Calu3 (cell line): ENCODE data around the gene H2AZ2. TPM values are rescaled to one million over a fixed set of nuclear protein-coding genes. Genes with fewer than 3 reads are reported as not detected.
"Not testable (repeated sequence)": the region's sequence is repeated elsewhere in the genome, so short reads cannot be mapped to it uniquely, and the experiment has no call there.

Source experiments
- BruUV-seq: library from RNA; stranded (reverse); fragments of 400-500 nt; replicated peaks from 2 replicates; lab custom pipeline; 2021; lab: Mats Ljungman, UMichigan
- CTCF ChIA-PET: fragments of 300-600 bp; sonication (Branson Sonifier 250); formaldehyde crosslinking; loops from one replicate; lab custom pipeline; 2022; ENCODE audit warnings: antibody characterized with exemption; lab: Charles Lee
- DNase-seq: peaks from one replicate; pipeline ENCODE4 v3.0.0; 2022
- H3K27ac Mint-ChIP-seq: one replicate; pipeline ENCODE4 v1.8.0; 2022; ENCODE audit warnings: mixed read lengths; ENCODE audit not compliant: unreplicated experiment
- H3K27me3 Mint-ChIP-seq: one replicate; pipeline ENCODE4 v1.8.0; 2022; ENCODE audit warnings: mixed read lengths; ENCODE audit not compliant: unreplicated experiment
- H3K36me3 Mint-ChIP-seq: one replicate; pipeline ENCODE4 v1.8.0; 2022; ENCODE audit warnings: mild to moderate bottlenecking, moderate library complexity, mixed read lengths; ENCODE audit not compliant: insufficient read depth, unreplicated experiment
- H3K4me1 Mint-ChIP-seq: one replicate; pipeline ENCODE4 v1.8.0; 2022; ENCODE audit warnings: mild to moderate bottlenecking, low read depth, mixed read lengths; ENCODE audit not compliant: unreplicated experiment
- H3K4me3 Mint-ChIP-seq: one replicate; pipeline ENCODE4 v1.8.0; 2022; ENCODE audit warnings: mild to moderate bottlenecking, low read depth, moderate library complexity, mixed read lengths; ENCODE audit not compliant: unreplicated experiment
- H3K9me3 Mint-ChIP-seq: one replicate; pipeline ENCODE4 v1.8.0; 2022; ENCODE audit warnings: low read depth, mixed read lengths; ENCODE audit not compliant: unreplicated experiment
- intact Hi-C: fragments of 100-400 bp; cut with micrococcal nuclease; formaldehyde crosslinking; loops from one replicate; pipeline ENCODE4 v1.10.0; 2022; ENCODE audit not compliant: unreplicated experiment
- total RNA-seq: library from RNA; stranded (reverse); gene quantifications from 2 replicates; pipeline ENCODE4 v1.2.3, GENCODE V29; 2022
- TF ChIP-seq, protein P1 (sequence below): fragments of 200-600 bp; IDR thresholded peaks from one replicate; pipeline ENCODE4 v1.8.0; 2022; ENCODE audit warnings: antibody characterized with exemption; ENCODE audit not compliant: unreplicated experiment

H2AZ2 gene
- total RNA-seq, 1 experiment from 2014 or later, result 371 TPM

DNA sequence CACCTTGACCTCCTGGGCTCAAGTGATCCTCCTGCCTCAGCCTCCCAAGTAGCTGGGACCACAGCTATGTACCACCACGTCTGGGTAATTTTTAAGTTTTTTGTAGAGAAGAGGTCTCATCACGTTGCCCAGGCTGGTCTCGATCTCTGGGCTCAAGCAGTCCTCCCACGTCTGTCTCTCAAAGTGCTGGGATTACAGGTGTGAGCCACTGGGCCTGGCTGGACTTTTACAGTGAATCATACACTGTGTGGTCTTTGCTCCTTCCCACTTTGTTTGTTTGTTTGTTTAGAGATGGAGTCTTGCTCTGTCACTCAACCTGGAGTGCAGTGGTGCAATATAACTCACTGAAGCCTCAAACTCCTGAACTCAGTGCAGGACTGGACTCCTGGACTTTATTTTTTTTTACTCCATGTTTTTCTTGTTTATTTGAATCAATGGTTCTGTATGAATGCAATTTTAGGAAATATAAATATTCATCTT, 38.9 kb downstream of the H2AZ2 start:
- H3K36me3 Mint-ChIP-seq, result peaks cover 22% of the 10 kb centered on the region
- CTCF ChIA-PET, result no interaction called here
- H3K9me3 Mint-ChIP-seq, result no peaks in the 10 kb centered on the region
- no TSS peak for BruUV-seq
- H3K27ac Mint-ChIP-seq, result no peak overlapping the region
- intact Hi-C loops, result no loop called here
- H3K4me1 Mint-ChIP-seq, result no peaks in the 10 kb centered on the region
- no peaks in the 10 kb centered on the region for H3K27me3 Mint-ChIP-seq
- H3K4me3 Mint-ChIP-seq, result no peak overlapping the region
- TF ChIP-seq, protein P1, sequence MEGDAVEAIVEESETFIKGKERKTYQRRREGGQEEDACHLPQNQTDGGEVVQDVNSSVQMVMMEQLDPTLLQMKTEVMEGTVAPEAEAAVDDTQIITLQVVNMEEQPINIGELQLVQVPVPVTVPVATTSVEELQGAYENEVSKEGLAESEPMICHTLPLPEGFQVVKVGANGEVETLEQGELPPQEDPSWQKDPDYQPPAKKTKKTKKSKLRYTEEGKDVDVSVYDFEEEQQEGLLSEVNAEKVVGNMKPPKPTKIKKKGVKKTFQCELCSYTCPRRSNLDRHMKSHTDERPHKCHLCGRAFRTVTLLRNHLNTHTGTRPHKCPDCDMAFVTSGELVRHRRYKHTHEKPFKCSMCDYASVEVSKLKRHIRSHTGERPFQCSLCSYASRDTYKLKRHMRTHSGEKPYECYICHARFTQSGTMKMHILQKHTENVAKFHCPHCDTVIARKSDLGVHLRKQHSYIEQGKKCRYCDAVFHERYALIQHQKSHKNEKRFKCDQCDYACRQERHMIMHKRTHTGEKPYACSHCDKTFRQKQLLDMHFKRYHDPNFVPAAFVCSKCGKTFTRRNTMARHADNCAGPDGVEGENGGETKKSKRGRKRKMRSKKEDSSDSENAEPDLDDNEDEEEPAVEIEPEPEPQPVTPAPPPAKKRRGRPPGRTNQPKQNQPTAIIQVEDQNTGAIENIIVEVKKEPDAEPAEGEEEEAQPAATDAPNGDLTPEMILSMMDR, result no peak
- DNase-seq, result no peak

DNA sequence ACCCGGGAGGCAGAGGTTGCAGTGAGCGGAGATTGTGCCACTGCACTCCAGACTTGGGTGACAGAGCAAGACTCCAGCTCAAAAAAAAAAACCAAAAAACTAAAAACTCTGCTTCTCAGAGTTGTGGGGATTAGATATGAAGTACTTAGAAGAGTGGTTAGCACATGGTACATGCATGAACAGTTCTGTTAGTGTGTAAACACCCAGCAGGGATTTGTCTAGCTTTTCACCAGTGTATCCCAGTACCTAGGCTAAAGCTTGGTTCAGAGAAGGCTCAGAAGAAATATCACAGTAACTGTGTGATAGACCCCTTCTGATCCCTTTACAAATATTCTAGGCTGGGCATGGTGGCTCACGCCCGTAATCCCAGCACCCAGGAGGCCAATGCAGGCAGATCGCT, 41.9 kb downstream of the H2AZ2 start:
- TF ChIP-seq, protein P1, result no peak
- Mint-ChIP-seq H3K27me3 (no peaks in the 10 kb centered on the region), H3K9me3 (no peaks in the 10 kb centered on the region), H3K4me1 (peaks cover 10% of the 10 kb centered on the region), H3K36me3 (peaks cover 52% of the 10 kb centered on the region), H3K27ac (no peak overlapping the region), H3K4me3 (no peak overlapping the region)
- no peak for DNase-seq
- CTCF ChIA-PET, result interaction anchor here (0.6 kb wide), 2 partner anchors 18 to 277 kb away, joined by 4 to 8 read pairs; no protein-coding TSS in a partner anchor
- no TSS peak for BruUV-seq
- intact Hi-C loops, result no loop called here

DNA sequence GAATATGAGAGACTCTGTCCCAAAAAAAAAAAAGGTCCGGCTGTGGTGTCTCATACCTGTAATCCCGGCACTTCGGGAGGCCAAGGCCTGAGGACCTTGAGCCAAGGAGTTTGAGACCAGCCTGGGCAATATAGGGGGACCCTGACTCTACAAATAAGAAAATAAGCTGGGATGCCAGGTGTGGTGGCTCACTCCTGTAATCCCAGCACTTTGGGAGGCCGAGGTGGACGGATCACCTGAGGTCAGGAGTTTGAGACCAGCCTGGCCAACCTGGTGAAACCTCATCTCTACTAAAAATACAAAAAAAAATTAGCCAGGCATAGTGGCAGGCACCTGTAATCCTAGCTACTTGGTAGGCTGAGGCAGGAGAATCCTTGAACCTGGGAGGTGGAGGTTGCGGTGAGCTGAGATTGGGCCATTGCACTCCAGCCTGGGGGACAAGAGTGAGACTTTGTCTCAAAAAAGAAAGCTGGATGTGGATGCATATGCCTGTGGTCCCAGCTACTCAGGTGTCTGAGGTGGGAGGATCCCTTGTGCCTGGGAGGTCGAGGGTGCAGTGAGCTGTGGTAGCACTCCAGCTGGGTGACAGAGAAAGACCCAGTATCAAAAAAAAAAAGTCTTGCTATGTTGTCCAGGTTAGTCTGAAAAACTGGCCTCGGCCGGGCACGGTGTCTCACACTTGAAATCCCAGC, 43.9 kb downstream of the H2AZ2 start:
- H3K27ac Mint-ChIP-seq, result peak overlapping the region; percentile 52
- H3K4me1 Mint-ChIP-seq, result peaks cover 25% of the 10 kb centered on the region
- H3K9me3 Mint-ChIP-seq, DNase-seq, H3K27me3 Mint-ChIP-seq, BruUV-seq, H3K4me3 Mint-ChIP-seq, CTCF ChIA-PET: not testable (repeated sequence)
- intact Hi-C loops, result loop anchor here (5.0 kb wide), 1 partner anchor 33 kb away; no protein-coding TSS in a partner anchor
- H3K36me3 Mint-ChIP-seq, result peaks cover 72% of the 10 kb centered on the region

DNA sequence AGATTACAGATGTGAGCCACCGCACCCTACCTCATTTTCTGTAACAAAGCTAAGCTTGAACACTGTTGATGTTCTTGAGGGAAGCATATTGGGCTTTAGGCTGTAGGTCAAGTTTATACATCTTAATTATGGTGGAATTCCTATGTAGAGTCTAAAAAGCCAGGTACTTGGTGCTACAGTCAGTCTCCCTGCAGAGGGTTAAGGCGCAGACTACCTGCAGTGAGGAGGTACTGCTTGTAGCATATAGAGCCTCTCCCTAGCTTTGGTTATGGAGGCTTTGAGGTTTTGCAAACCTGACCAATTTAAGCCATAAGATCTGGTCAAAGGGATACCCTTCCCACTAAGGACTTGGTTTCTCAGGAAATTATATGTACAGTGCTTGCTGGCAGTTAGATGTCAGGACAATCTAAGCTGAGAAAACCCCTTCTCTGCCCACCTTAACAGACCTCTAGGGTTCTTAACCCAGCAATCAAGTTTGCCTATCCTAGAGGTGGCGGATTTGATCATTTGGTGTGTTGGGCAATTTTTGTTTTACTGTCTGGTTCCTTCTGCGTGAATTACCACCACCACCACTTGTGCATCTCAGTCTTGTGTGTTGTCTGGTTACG, 45.4 kb downstream of the H2AZ2 start:
- TF ChIP-seq, protein P1, result no peak
- Mint-ChIP-seq H3K9me3 (no peaks in the 10 kb centered on the region), H3K4me3 (no peak overlapping the region), H3K36me3 (peaks cover 86% of the 10 kb centered on the region), H3K27me3 (no peaks in the 10 kb centered on the region), H3K4me1 (peaks cover 25% of the 10 kb centered on the region), H3K27ac (peak overlapping the region; percentile 24)
- intact Hi-C loops, result loop anchor here (5.0 kb wide), 1 partner anchor 35 kb away; no protein-coding TSS in a partner anchor
- CTCF ChIA-PET, result no interaction called here
- no TSS peak for BruUV-seq
- no peak for DNase-seq
